Pancreas (tissue), 10 donors: ENCODE results near the gene C1GALT1C1L. TPM values are rescaled to one million over a fixed set of nuclear protein-coding genes. Genes with fewer than 3 reads are reported as not detected.

Source experiments
- ATAC-seq, 4 donors: fragments of 200-7000 bp; cut with Tn5 transposase; one replicate each; pipeline versions ENCODE4 v1.8.0 to v1.9.1; 2020; ENCODE audit warnings: mild to moderate bottlenecking in 4 of 4, moderate library complexity in 4 of 4
- DNase-seq, 6 donors: peaks; one replicate each; pipeline ENCODE4 v3.0.0-alpha.2; 2020
- FAIRE-seq: peaks from 2 replicates; lab custom pipeline; 2012; peaks lifted over from hg19 to GRCh38; lab: Jason Lieb, UNC
- H3K27ac ChIP-seq, 4 donors: fragments of 200-600 bp; sonication (generic); 1 replicate in 3 of 4; 2 replicates in 1 of 4; pipeline versions ENCODE4 v1.5.0 to v1.8.0; 2020
- H3K27me3 ChIP-seq, 4 donors: fragments of 200-600 bp; one replicate each; pipeline ENCODE4 v1.8.0; 2021
- H3K36me3 ChIP-seq, 3 donors: fragments of 200-600 bp; sonication (generic) in 1 of 3; one replicate each; pipeline versions ENCODE4 v1.5.0 to v1.8.0; 2020 to 2021
- H3K4me1 ChIP-seq, 3 donors: fragments of 200-600 bp; one replicate each; pipeline ENCODE4 v1.8.0; 2021
- H3K4me3 ChIP-seq, 4 donors: fragments of 200-600 bp; sonication (generic) in 2 of 4; one replicate each; pipeline versions ENCODE4 v1.5.0 to v1.8.0; 2020 to 2021
- H3K9me3 ChIP-seq, 4 donors: fragments of 200-600 bp; one replicate each; pipeline ENCODE4 v1.8.0; 2021
- WGBS, 2 donors: extraction: QIAGEN DNeasy Blood & Tissue Kit; methylation state at CpG; one replicate each; pipeline ENCODE4 v1.1.7; 2013; 5-methylcytosine and 5-hydroxymethylcytosine counted together
- intact Hi-C, 3 donors: fragments of 100-400 bp; cut with DNase I; formaldehyde crosslinking; loops; one replicate each; pipeline versions ENCODE4 v1.11.1 to v1.14.2; 2022
- polyA plus RNA-seq, 2 donors: library from polyadenylated mRNA; stranded (reverse); fragments of 200-250 nt; gene quantifications; one replicate each; pipeline ENCODE4 v1.2.3, GENCODE V29; 2013
- total RNA-seq, 6 donors: library from RNA; stranded (reverse); fragmentation: NEBNext Ultra II Directional in 4 of 6; extraction: Animal tissue kit (Norgen Biotek cat#: 25700) in 4 of 6; gene quantifications; one replicate each; pipeline versions ENCODE4 v1.2.1 to v1.2.4, GENCODE V29; 2021 to 2023
- TF ChIP-seq, protein P1 (sequence below), 4 donors: fragments of 200-600 bp; sonication (generic) in 3 of 4; IDR thresholded peaks; one replicate each; pipeline versions ENCODE4 v1.5.0 to v1.8.0; 2021; ENCODE audit warnings: antibody characterized with exemption in 4 of 4
- donor health status: healthy with polysubstance abuse.
- donor health status: DM: no; HTN: no; CAD: no; lungs with moderate emphysema.
- donor health status: DM: no; HTN: no; CAD: no.
- donor health status: control.
- donor health status: control.
- donor health status: Bipolar disorder and iron deficiency.
- donor health status: DM: yes; HTN: yes; CAD: no.
- donor health status: DM: no; HTN: no; CAD: no.
- donor health status: DM: no; HTN: no; CAD: no.
- donor health status: DM: yes; HTN: yes; CAD: no.

Gene C1GALT1C1L
- total and polyA plus RNA-seq, 8 donors: 0.16 to 1.2 (median 0.29) TPM

DNA sequence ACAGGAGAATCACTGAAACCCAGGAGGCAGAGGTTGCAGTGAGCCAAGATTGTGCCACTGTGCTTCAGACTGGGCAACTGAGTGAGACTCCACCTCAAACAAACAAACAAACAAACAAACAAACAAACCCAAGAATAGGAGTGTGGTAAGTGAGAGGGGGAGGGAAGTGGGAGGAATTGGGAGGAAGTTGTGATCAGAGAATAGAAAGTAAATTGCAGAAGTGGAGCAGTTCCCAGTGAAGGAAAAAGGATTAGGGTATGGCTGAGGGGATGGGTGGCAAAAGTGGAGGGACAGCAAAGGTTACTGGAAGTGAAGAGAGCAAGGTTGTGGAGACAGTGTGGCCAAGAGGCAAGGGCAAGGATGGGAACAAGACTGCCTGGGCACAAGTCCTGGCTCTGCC, 41.1 kb upstream of the C1GALT1C1L start:
- DNase-seq: no peak
- TF ChIP-seq, protein P1, sequence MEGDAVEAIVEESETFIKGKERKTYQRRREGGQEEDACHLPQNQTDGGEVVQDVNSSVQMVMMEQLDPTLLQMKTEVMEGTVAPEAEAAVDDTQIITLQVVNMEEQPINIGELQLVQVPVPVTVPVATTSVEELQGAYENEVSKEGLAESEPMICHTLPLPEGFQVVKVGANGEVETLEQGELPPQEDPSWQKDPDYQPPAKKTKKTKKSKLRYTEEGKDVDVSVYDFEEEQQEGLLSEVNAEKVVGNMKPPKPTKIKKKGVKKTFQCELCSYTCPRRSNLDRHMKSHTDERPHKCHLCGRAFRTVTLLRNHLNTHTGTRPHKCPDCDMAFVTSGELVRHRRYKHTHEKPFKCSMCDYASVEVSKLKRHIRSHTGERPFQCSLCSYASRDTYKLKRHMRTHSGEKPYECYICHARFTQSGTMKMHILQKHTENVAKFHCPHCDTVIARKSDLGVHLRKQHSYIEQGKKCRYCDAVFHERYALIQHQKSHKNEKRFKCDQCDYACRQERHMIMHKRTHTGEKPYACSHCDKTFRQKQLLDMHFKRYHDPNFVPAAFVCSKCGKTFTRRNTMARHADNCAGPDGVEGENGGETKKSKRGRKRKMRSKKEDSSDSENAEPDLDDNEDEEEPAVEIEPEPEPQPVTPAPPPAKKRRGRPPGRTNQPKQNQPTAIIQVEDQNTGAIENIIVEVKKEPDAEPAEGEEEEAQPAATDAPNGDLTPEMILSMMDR (IDR thresholded peaks at IDR 0.05): no peak
- no peak overlapping the region for H3K27ac ChIP-seq
- ATAC-seq: no peak
- H3K9me3 ChIP-seq: no peaks in the 10 kb centered on the region
- H3K36me3 ChIP-seq: no peaks in the 10 kb centered on the region
- no peak for FAIRE-seq
- H3K27me3 ChIP-seq: no peaks in the 10 kb centered on the region
- H3K4me3 ChIP-seq: no peak overlapping the region
- no peaks in the 10 kb centered on the region for H3K4me1 ChIP-seq
- intact Hi-C loops: no loop called here

DNA sequence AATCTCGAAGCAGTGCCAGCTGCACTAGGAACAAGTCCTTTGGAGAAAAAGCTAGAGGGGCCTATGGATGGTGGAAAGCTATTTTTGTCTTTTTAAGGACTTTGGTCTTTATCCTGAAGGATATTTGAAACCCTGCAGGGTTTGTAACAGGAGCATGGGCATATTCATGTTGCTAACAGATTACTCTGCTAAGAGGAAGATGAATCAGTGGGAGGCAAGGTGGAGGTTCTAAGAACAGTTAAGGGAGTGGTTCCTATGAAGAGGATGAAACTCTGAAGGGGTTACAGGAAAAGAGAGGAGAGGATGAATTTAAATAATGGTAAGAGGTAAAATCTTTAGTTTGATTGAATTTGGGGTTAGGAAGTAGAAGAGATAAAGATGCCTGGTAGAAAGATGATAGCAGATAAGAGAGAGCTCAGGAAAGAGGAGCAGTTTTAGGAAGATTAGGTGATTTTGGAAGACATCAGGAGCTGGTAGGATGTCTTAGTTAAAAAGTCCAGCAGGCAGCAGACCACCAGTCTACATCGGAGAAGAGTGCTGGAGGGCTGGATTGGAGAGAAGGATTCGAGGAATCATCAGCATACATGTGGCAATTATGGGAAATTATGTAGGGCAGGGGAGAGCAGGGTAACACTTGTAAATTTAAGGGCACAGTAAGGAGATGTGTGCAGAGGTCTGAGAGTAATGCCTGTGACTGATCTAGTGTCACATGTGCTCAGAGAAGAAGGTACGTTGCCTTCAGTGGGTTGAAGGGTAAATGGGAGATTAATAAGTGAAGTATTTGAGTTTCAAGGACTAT, 39.3 kb upstream of the C1GALT1C1L start:
- no peaks in the 10 kb centered on the region for H3K27me3 ChIP-seq
- TF ChIP-seq, protein P1 (IDR thresholded peaks at IDR 0.05): no peak
- FAIRE-seq (no peak), ATAC-seq (no peak), DNase-seq (no peak)
- H3K36me3 ChIP-seq: no peaks in the 10 kb centered on the region
- 78 to 84% methylated on average over 4 of the region's 4 CpGs for WGBS, 2 donors
- intact Hi-C loops: no loop called here
- H3K9me3 ChIP-seq: no peaks in the 10 kb centered on the region
- no peak overlapping the region for H3K27ac ChIP-seq
- no peak overlapping the region for H3K4me3 ChIP-seq
- no peaks in the 10 kb centered on the region for H3K4me1 ChIP-seq

DNA sequence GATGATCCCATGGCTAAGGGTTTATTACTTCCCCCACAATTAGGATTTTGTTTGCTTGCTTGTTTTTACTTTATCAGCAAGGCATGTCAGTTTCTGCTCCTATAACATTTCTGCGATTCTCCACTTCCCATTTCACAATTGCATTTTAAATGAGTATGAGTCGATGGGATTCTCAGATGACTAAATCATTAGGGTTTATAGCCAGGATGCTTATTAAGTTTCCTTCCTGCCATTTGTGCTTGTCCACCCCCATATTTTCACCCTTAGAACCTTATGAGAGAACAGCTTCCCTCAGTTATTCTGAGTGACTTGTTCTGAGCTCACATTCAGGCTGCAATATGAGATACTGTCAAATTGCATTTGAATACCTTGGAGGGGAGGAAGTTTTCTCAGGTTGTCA, 37.9 kb upstream of the C1GALT1C1L start:
- ATAC-seq: no peak

DNA sequence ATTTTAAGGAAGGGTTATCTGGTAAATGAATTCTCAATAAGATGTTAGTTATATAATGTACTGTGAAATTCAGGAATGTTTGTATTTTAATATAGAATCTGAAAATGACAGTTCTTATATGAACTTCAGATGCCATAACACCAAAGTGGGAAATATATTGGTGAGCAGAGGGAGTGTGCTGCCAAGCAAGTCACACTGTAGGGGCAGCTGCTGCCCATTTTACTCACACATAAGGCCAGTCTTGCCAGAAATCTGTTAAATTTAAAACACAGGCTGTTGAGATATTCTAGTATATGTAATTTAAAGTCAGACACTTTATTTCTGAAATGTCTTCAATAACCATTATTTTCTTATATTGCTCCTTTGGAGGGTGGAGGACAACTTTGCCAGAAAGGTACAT, 34.6 kb upstream of the C1GALT1C1L start:
- intact Hi-C loops: no loop called here
- TF ChIP-seq, protein P1 (IDR thresholded peaks at IDR 0.05): no peak
- H3K4me1 ChIP-seq: no peaks in the 10 kb centered on the region
- H3K27me3 ChIP-seq: no peaks in the 10 kb centered on the region
- H3K4me3 ChIP-seq: no peak overlapping the region
- H3K36me3 ChIP-seq: no peaks in the 10 kb centered on the region
- ATAC-seq: no peak
- DNase-seq: no peak
- no peak for FAIRE-seq
- no peaks in the 10 kb centered on the region for H3K9me3 ChIP-seq
- no peak overlapping the region for H3K27ac ChIP-seq

More for the DNA sequence above, 37.9 kb upstream of the C1GALT1C1L start:
- no peaks in the 10 kb centered on the region for H3K36me3 ChIP-seq
- no peaks in the 10 kb centered on the region for H3K27me3 ChIP-seq
- H3K4me1 ChIP-seq: no peaks in the 10 kb centered on the region
- FAIRE-seq (no peak), DNase-seq (no peak)
- WGBS, 2 donors: 69 to 84% methylated on average over 2 of the region's 2 CpGs
- TF ChIP-seq, protein P1 (IDR thresholded peaks at IDR 0.05): no peak
- H3K4me3 ChIP-seq: no peak overlapping the region
- H3K27ac ChIP-seq: no peak overlapping the region
- intact Hi-C loops: no loop called here
- no peaks in the 10 kb centered on the region for H3K9me3 ChIP-seq

DNA sequence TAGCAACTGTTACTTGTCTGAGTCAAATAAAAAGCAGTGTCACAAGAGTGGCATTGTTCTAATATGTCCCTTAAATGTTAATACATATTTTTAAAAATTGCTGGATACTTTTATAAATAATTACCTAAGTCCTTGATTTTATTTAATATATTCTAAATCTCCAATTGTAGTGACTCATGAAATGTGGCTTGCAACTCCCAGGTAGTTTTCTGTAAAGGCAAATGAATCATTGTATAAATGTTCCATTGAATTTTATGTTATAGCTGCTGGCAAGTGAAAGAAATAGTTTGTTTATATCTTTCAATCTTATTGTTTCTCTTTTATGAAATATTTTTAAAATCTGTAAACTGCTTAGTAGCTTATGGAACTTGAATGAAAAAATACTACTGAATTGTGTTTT, 32.7 kb upstream of the C1GALT1C1L start:
- ATAC-seq (no peak), FAIRE-seq (no peak), DNase-seq (no peak)
- no peaks in the 10 kb centered on the region for H3K27me3 ChIP-seq
- no peak overlapping the region for H3K27ac ChIP-seq
- intact Hi-C loops: no loop called here
- H3K36me3 ChIP-seq: no peaks in the 10 kb centered on the region
- TF ChIP-seq, protein P1 (IDR thresholded peaks at IDR 0.05): no peak
- no peaks in the 10 kb centered on the region for H3K9me3 ChIP-seq
- H3K4me1 ChIP-seq: no peaks in the 10 kb centered on the region
- no peak overlapping the region for H3K4me3 ChIP-seq
